ENCODE measurements around the gene LYRM4. TPM values are rescaled to one million over a fixed set of nuclear protein-coding genes. Genes with fewer than 3 reads are reported as not detected.

LYRM4 gene
- total RNA-seq = 10 to 100 TPM; 11.3 to 21.1 (median 16.2) TPM
- polyA plus RNA-seq = 10 to 100 TPM; 13.4 to 19.1 (median 15.0) TPM
- long read RNA-seq, donor 1, full-length matches to known transcripts = 8 of 9 reads
- long read RNA-seq, donor 1, partial matches to known transcripts = 0 of 9 reads
- long read RNA-seq, donor 1, other reads (novel, unspliced or antisense) = 1 of 9 reads
- long read RNA-seq, donor 2, full-length matches to known transcripts = 6 of 7 reads
- long read RNA-seq, donor 2, partial matches to known transcripts = 0 of 7 reads
- long read RNA-seq, donor 2, other reads (novel, unspliced or antisense) = 1 of 7 reads

GRCh38 chr6:5260661-5261544 lies at the start of gene LYRM4, which contains the start of gene FARS2:
Gene LYRM4 (minus strand): TSS chr6:5260950. CDS start chr6:5260733, 217 bp downstream.
Gene FARS2 (plus strand): TSS chr6:5261513.
- Histone ChIP-seq H3K4me3 (peak within 1 kb of the TSS; percentile 85), H3K27me3 (ENCODE audit: insufficient read depth in 3 of 3, low read length in 2 of 3) (no peaks in the 10 kb centered on the region), H3K4me1 (peaks cover 19% of the 10 kb centered on the region), H3K27ac (peak within 1 kb of the TSS; percentile 99), H3K9me3 (no peaks in the 10 kb centered on the region), H3K36me3 (ENCODE audit: insufficient read depth in 1 of 2, low read depth in 1 of 2) (no peaks in the 10 kb centered on the region)
- DNase-seq (peak; percentile 92 to 96), ATAC-seq (peak; percentile 97 to 98 (median 98))
- intact Hi-C loops (cut with DNase I) = loop anchor here in 1 of 2 donors (5.0 kb wide), 1 partner anchor 119 kb away; no protein-coding TSS in a partner anchor
- no peak for TF ChIP-seq CTCF (IDR thresholded peaks at IDR 0.05)
- WGBS, 3 donors = 0 to 1% (median 0%) methylated on average over 74 to 85 of the region's 85 CpGs

GRCh38 chr6:5308066-5308465 lies 47.3 kb upstream of the LYRM4 start:
- intact Hi-C loops (cut with DNase I) = loop anchor here in 1 of 2 donors (10.0 kb wide), 1 partner anchor 163 kb away; no protein-coding TSS in a partner anchor

GRCh38 chr6:5307058-5307457 lies 46.3 kb upstream of the LYRM4 start:
- no peak for ATAC-seq
- H3K9me3 ChIP-seq = no peaks in the 10 kb centered on the region
- no peak for TF ChIP-seq CTCF (IDR thresholded peaks at IDR 0.05)
- H3K4me3 ChIP-seq = no peak overlapping the region
- intact Hi-C loops (cut with DNase I) = loop anchor here in 1 of 2 donors (10.0 kb wide), 1 partner anchor 162 kb away; no protein-coding TSS in a partner anchor
- no peak overlapping the region for H3K27ac ChIP-seq
- H3K27me3 ChIP-seq (ENCODE audit: insufficient read depth in 3 of 3, low read length in 2 of 3) = no peaks in the 10 kb centered on the region
- no peaks in the 10 kb centered on the region for H3K36me3 ChIP-seq (ENCODE audit: insufficient read depth in 1 of 2, low read depth in 1 of 2)
- peaks cover 26% of the 10 kb centered on the region for H3K4me1 ChIP-seq
- no peak for DNase-seq

More at GRCh38 chr6:5308066-5308465, 47.3 kb upstream of the LYRM4 start:
- DNase-seq (no peak), ATAC-seq (no peak)
- WGBS, 3 donors = 57 to 81% (median 63%) methylated on average over 4 of the region's 4 CpGs
- peaks cover 16% of the 10 kb centered on the region for H3K4me1 ChIP-seq
- no peaks in the 10 kb centered on the region for H3K36me3 ChIP-seq (ENCODE audit: insufficient read depth in 1 of 2, low read depth in 1 of 2)
- no peak overlapping the region for H3K4me3 ChIP-seq
- H3K27me3 ChIP-seq (ENCODE audit: insufficient read depth in 3 of 3, low read length in 2 of 3) = no peaks in the 10 kb centered on the region
- no peak for TF ChIP-seq CTCF (IDR thresholded peaks at IDR 0.05)
- no peak overlapping the region for H3K27ac ChIP-seq
- no peaks in the 10 kb centered on the region for H3K9me3 ChIP-seq

- DNase-seq (no peak), ATAC-seq (no peak)
- Histone ChIP-seq H3K4me3 (no peak overlapping the region), H3K36me3 (ENCODE audit: insufficient read depth in 1 of 2, low read depth in 1 of 2) (no peaks in the 10 kb centered on the region), H3K27ac (no peak overlapping the region), H3K27me3 (ENCODE audit: insufficient read depth in 3 of 3, low read length in 2 of 3) (no peaks in the 10 kb centered on the region), H3K9me3 (no peaks in the 10 kb centered on the region), H3K4me1 (peaks cover 30% of the 10 kb centered on the region)
- 33 to 58% (median 42%) methylated on average over 5 of the region's 5 CpGs for WGBS, 3 donors
- intact Hi-C loops (cut with DNase I) = loop anchor here in 1 of 2 donors (10.0 kb wide), 1 partner anchor 161 kb away; no protein-coding TSS in a partner anchor
- no peak for TF ChIP-seq CTCF (IDR thresholded peaks at IDR 0.05)
Observed at GRCh38 chr6:5305968-5306626, 45.3 kb upstream of the LYRM4 start.
